ENCODE results near the gene FCHSD2. TPM values are rescaled to one million over a fixed set of nuclear protein-coding genes. Genes with fewer than 3 reads are reported as not detected.

FCHSD2 gene
- total and polyA plus RNA-seq, 2 of the 8 experiments (the other 6 are each of a cell fraction or from before 2014, with no cell fraction given): 4.1 to 7.8 TPM

- no peak overlapping the region for H3K27ac ChIP-seq (ENCODE audit: low read depth, low read length)
- H3K4me2 ChIP-seq (ENCODE audit: insufficient read depth in 1 of 2, low read depth in 2 of 2, low read length in 2 of 2): peak overlapping the region; percentile 12 to 15; a peak in 2 of 4 replicates
- no peaks in the 10 kb centered on the region for H3K27me3 ChIP-seq (replicated peaks in 1 of 4; ENCODE audit: control insufficient read depth in 3 of 4, extremely low read depth in 1 of 4, insufficient read depth in 3 of 4, low read length in 3 of 4)
- no peak overlapping the region for H3K4ac ChIP-seq (replicated peaks; ENCODE audit: insufficient read length, low read depth, low read length)
- H4K91ac ChIP-seq (replicated peaks; ENCODE audit: insufficient read length, low read length): peak overlapping the region; percentile 5
- H3K9ac ChIP-seq (replicated peaks in 1 of 4; ENCODE audit: extremely low read depth in 1 of 4, low read depth in 3 of 4, low read length in 3 of 4): no peak overlapping the region
- peaks cover 0 to 11% (median 4%) of the 10 kb centered on the region in 4 experiments; a peak in 3 of 7 replicates for H3K4me1 ChIP-seq (replicated peaks in 1 of 4; ENCODE audit: control insufficient read depth in 3 of 4, insufficient read depth in 4 of 4, low read length in 3 of 4)
- 0 out of 2 replicates have a peak overlapping the region, but pooled peaks have one; percentile 67 for H2AFZ ChIP-seq (ENCODE audit: low read length)
- H3K36me3 ChIP-seq (ENCODE audit: control insufficient read depth in 2 of 4, insufficient read depth in 4 of 4, low read length in 3 of 4): no peaks in the 10 kb centered on the region
- H3K23me2 ChIP-seq (ENCODE audit: low read depth, low read length): no peaks in the 10 kb centered on the region
- ChIA-PET POLR2A (ENCODE audit: partially characterized antibody) (interaction anchor here (0.8 to 1.6 kb wide), 7 partner anchors 9 to 513 kb away, joined by 3 to 4 read pairs (median 4); no protein-coding TSS in a partner anchor), CTCF (ENCODE audit: partially characterized antibody) (interaction anchor here (0.6 to 2.4 kb wide), 14 partner anchors 11 to 500 kb away, joined by 3 to 14 read pairs (median 4); partner anchors contain the start of gene ATG16L2)
- TF ChIP-seq SRF (IDR thresholded peaks at IDR 0.05; ENCODE audit: low read depth, low read length) (no peak), POLR2A (IDR thresholded peaks at IDR 0.05; ENCODE audit: control extremely low read depth in 1 of 2, low read depth in 2 of 2, low read length in 2 of 2) (0 out of 3 replicates have a peak, but pooled peaks of 1 of the 2 experiments have one; percentile 8)
- WGBS, 2 experiments (ENCODE audit: extremely low coverage in 1 of 2, insufficient coverage in 1 of 2, insufficient read length in 1 of 2, insufficient replicate concordance in 2 of 2, low coverage in 1 of 2, low lambda C conversion rate in 2 of 2, missing lambda C conversion rate in 1 of 2): 88% methylated on average over 4 of the region's 4 CpGs; no CpG with 5 or more reads in 1 of the 2 experiments
- no peak overlapping the region for H2AK5ac ChIP-seq (ENCODE audit: low read depth, low read length)
- H2BK120ac ChIP-seq (replicated peaks; ENCODE audit: low read depth, low read length): no peak overlapping the region
- no peak overlapping the region for H3K23ac ChIP-seq (ENCODE audit: insufficient read length)
- DNase-seq (ENCODE audit: low read depth in 1 of 2, low spot score in 2 of 2): no peak
- no peak overlapping the region for H3K4me3 ChIP-seq (ENCODE audit: extremely low read depth in 1 of 4, insufficient read depth in 2 of 4, low read depth in 3 of 4, low read length in 4 of 4)
- H3K56ac ChIP-seq (replicated peaks; ENCODE audit: insufficient read length, low read depth, low read length): no peak overlapping the region
- no peak overlapping the region for H4K8ac ChIP-seq (ENCODE audit: extremely low read depth, insufficient read depth, low read length)
- H4K20me1 ChIP-seq (replicated peaks in 1 of 2; ENCODE audit: control insufficient read depth in 1 of 2, insufficient read depth in 2 of 2, low read length in 2 of 2): no peaks in the 10 kb centered on the region
- no peak overlapping the region for H2BK20ac ChIP-seq (ENCODE audit: low read length)
- H3K79me2 ChIP-seq (ENCODE audit: control insufficient read depth in 1 of 2, insufficient read depth in 2 of 2, low read length in 2 of 2): no peaks in the 10 kb centered on the region
- no peaks in the 10 kb centered on the region for H3K79me1 ChIP-seq (ENCODE audit: low read depth, low read length)
- H3K9me3 ChIP-seq (ENCODE audit: insufficient read depth in 2 of 2, low read depth in 1 of 2, low read length in 1 of 2): no peaks in the 10 kb centered on the region
- H2BK5ac ChIP-seq (ENCODE audit: low read depth, low read length): peak overlapping the region; percentile 76; the same call in 1 of the 2 replicates
- H3K14ac ChIP-seq (ENCODE audit: insufficient read length): no peak overlapping the region
- no peak overlapping the region for H2BK15ac ChIP-seq (ENCODE audit: low read length)
- H3K18ac ChIP-seq (ENCODE audit: extremely low read depth, low read length): 0 out of 2 replicates have a peak overlapping the region, but pooled peaks have one; percentile 6
- no peak overlapping the region for H2BK12ac ChIP-seq (ENCODE audit: low read depth, low read length)
- FAIRE-seq: no peak
- H4K5ac ChIP-seq (ENCODE audit: insufficient read length, low read depth, low read length): no peak overlapping the region
These were observed 343.8 kb downstream of the FCHSD2 start for GRCh38 chr11:72798361-72798760.
